ENCODE results near the gene HCN4. TPM values are rescaled to one million over a fixed set of nuclear protein-coding genes. Genes with fewer than 3 reads are reported as not detected.

The HCN4 gene
- total RNA-seq, 1 donor: under 0.01 TPM

DNA sequence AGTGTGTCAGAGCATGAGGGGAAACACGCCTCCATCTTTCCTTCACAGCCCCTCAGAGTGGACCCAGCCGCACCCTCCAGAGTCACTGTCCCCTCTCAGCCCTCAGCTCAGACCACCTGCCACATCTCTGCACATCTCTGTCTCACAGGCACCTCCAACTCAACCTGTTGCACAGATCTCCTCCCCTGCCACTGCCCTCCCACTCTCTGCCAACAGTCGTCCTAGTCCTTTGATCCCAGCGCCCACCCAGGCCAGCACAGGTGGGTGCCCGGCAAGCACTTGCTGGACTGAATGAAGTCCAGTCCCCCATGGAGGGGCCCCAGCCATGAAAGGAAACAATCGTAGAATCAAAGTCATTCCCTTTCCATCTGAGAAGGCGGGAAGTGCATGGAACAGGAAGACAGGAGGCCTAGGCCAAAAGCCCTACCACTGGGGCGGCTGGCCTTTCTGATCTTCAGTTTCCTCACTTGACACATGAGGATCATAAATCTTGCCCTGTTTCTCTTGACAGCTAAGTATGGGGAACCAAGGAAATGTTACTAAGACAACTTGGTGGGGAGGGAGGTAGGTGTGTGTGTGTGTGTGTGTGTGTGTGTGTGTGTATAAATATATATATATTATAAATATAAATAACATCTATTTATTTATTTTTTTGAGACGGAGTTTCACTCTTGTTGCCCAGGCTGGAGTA is 28.1 kb downstream of the HCN4 start:
- Histone ChIP-seq H3K4me1 (ENCODE audit: insufficient read depth, low read length) (no peaks in the 10 kb centered on the region), H3K9me3 (ENCODE audit: low read depth, low read length) (no peaks in the 10 kb centered on the region), H3K4me3 (ENCODE audit: low read length) (no peak overlapping the region), H3K27me3 (ENCODE audit: insufficient read depth, low read length) (no peaks in the 10 kb centered on the region)

DNA sequence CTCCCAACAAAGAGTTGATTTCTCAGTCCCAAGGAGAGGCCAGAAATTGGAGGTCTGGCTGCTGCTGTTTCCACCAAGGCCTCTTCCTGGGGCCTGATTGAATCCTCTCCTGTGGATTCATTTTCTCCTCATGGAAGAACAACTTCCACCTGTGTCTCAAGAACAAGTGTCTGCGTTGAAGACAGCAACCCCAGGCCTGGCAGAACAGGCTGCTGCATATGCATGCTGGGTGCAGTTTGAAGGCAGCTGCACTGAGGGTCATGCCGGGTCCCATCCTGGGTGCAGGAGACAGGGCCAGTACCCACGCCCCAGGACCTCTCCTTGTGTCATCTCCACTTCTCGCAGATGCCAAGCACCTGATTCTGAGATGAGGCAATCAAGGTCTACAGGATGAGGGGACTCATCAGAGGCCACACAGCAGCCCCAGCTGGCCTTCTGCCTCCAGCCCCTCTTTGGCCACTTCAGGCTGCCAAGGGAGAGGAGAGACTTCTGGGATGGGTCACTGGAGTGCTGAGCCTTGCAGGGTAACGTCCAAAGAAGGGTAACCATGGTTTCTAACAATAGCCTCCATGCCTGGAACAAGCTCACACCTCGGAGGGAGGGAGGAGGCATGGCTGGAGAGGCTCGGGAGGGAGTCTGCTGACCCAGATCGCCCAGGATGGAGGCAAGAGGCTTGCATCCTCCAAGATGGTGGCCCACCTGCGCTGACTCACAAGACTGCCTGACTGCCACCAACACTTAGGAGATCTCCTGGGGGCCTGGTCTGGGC is 30.0 kb downstream of the HCN4 start:
- H3K9me3 ChIP-seq (ENCODE audit: low read depth, low read length): no peaks in the 10 kb centered on the region
- H3K4me3 ChIP-seq (ENCODE audit: low read length): no peak overlapping the region

DNA sequence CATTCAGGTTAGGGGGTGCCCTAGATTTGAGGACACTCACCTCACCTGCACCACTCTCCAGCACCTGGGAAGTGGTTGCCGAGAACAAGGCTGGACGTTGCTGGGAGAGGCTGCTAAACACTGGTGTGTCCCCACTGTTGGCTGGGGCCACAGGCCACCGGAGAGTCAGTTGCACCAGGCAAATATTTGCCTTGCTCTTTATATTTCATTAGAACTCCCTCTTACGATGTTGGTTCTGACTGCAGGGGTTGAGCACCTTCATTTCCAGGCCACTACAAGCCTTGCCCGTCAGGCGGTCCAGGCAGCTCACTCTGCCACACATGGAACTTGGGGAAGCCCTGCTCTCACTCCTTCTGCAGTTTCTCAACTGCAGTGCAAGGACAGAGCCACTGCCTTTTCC is 30.7 kb downstream of the HCN4 start:
- no peaks in the 10 kb centered on the region for H3K4me1 ChIP-seq (ENCODE audit: insufficient read depth, low read length)
- no peaks in the 10 kb centered on the region for H3K9me3 ChIP-seq (ENCODE audit: low read depth, low read length)
- no peak overlapping the region for H3K4me3 ChIP-seq (ENCODE audit: low read length)
- H3K27me3 ChIP-seq (ENCODE audit: insufficient read depth, low read length): no peaks in the 10 kb centered on the region

More for the DNA sequence above, 30.0 kb downstream of the HCN4 start:
- no peaks in the 10 kb centered on the region for H3K4me1 ChIP-seq (ENCODE audit: insufficient read depth, low read length)
- H3K27me3 ChIP-seq (ENCODE audit: insufficient read depth, low read length): no peaks in the 10 kb centered on the region

DNA sequence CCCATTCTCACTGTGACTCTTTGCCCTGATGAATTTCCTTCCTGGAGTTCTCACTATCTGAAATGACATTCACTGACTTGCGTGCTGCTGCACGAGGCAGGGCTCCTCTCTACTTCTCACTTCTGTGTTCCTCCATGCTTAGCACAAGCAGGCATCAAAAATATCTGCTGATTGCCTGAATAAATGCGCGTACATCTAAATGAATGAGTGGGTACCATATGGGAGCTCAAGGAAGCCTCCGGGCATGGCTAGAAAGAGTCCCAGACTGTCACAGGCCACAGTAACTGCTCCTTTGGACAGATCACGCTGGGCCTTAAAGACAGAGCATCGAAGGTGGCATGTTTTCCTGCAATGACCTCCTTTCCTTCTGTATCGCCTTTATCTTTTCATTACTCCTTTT is 31.6 kb downstream of the HCN4 start:
- Histone ChIP-seq H3K4me3 (ENCODE audit: low read length) (no peak overlapping the region), H3K27me3 (ENCODE audit: insufficient read depth, low read length) (no peaks in the 10 kb centered on the region), H3K4me1 (ENCODE audit: insufficient read depth, low read length) (no peaks in the 10 kb centered on the region), H3K9me3 (ENCODE audit: low read depth, low read length) (no peaks in the 10 kb centered on the region)

DNA sequence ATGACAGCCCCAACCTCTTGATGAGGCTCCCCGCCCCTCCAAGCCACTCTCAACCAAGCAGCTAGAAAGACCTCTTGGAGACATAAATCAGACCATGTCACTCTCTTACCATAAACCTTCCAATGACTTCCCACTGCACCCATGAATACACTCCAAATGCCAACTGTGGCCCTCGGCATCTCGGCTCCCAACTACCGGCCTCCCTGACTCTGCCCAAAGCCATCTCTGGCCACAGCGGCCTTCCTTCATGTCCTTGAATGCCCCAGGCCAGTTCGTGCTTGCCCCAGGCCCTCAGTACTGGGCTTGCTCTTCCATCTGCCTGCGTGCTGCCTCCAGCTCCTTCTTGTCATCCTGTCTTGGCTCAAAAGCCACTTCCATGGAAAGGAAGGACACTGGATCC is 32.0 kb downstream of the HCN4 start:
- Histone ChIP-seq H3K4me3 (ENCODE audit: low read length) (no peak overlapping the region), H3K9me3 (ENCODE audit: low read depth, low read length) (no peaks in the 10 kb centered on the region), H3K27me3 (ENCODE audit: insufficient read depth, low read length) (no peaks in the 10 kb centered on the region), H3K4me1 (ENCODE audit: insufficient read depth, low read length) (no peaks in the 10 kb centered on the region)

DNA sequence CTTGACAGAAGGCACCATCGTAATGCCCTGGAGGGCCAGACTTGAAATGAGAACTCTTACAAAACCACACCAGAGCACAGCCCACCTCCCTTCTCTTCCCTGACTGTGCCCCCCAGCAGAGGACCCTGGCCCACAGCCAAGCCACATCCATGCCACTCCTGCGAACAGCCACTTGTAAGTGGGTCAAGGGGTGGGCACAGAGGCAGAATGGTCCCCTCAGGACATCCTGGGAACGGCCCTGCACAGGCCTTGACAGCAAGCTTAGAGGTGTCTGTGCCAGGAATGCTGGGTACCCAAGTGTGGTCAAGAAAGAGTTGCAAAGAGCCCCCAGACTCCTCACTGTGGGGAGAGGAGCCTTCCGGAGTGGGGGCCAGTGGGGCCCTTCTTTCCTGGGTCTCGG is 33.3 kb downstream of the HCN4 start:
- H3K4me3 ChIP-seq (ENCODE audit: low read length): no peak overlapping the region
- no peaks in the 10 kb centered on the region for H3K4me1 ChIP-seq (ENCODE audit: insufficient read depth, low read length)
- no peaks in the 10 kb centered on the region for H3K9me3 ChIP-seq (ENCODE audit: low read depth, low read length)
- no peaks in the 10 kb centered on the region for H3K27me3 ChIP-seq (ENCODE audit: insufficient read depth, low read length)

DNA sequence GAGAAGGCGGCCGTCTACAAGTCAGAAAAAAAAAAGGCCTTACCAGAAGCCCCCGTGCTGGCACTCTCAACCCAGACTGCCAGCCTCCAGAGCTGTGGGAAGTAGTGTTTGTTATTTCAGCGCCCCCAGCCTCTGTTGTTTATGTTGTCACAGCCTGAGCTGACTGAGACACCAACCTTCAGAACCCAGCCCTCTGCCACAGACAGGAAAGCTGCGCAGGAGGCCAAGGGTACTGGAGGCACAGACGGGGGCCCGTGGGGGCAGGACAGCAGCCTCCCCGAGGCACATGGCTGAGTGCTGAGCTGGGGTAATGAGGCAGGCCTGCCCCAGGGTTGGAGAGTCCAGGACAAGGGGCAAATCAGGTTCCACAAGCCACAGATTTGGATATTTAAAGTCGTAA is 33.7 kb downstream of the HCN4 start:
- Histone ChIP-seq H3K4me3 (ENCODE audit: low read length) (no peak overlapping the region), H3K27me3 (ENCODE audit: insufficient read depth, low read length) (no peaks in the 10 kb centered on the region), H3K4me1 (ENCODE audit: insufficient read depth, low read length) (no peaks in the 10 kb centered on the region), H3K9me3 (ENCODE audit: low read depth, low read length) (no peaks in the 10 kb centered on the region)

DNA sequence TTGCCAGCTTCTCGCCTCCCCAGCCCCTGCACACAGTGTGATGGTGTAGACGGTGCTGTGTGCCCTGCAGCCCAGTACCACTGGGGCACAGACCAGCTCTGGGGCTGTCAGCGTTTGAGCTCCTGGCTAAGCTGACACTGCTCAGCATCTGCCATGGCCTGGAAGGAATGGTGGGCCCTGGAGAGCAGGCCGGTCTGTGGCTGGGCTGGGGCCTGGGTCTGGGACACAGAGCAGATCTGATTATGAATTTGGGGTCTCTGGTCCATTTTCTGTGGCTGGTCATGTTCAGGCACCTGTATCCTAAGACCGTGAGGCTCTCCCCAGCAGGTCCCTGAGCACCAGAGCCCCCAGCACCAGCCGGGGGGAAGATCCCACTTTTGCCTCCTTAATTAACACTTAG is 34.7 kb downstream of the HCN4 start:
- Histone ChIP-seq H3K9me3 (ENCODE audit: low read depth, low read length) (no peaks in the 10 kb centered on the region), H3K4me1 (ENCODE audit: insufficient read depth, low read length) (no peaks in the 10 kb centered on the region), H3K27me3 (ENCODE audit: insufficient read depth, low read length) (no peaks in the 10 kb centered on the region), H3K4me3 (ENCODE audit: low read length) (no peak overlapping the region)

DNA sequence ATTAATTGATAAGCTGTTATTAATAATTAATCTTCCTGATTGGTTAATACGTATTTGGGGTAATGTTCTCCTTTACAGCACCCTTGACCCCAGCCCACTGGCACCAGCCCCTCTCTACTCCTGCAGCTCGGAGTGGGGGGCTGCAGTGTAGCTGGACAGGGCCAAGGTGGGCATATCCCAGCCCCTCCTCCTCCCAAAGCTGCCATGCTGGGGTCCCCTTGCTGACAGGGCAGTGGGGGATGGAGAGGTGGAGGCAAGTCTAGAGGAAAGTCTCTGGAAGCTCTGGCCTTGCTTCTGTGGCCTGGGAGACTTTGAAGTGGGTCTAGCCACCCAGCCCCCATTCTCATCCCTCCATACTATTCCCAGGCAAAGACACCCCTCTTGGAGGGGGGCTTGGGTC is 35.8 kb downstream of the HCN4 start:
- Histone ChIP-seq H3K4me1 (ENCODE audit: insufficient read depth, low read length) (no peaks in the 10 kb centered on the region), H3K9me3 (ENCODE audit: low read depth, low read length) (no peaks in the 10 kb centered on the region), H3K27me3 (ENCODE audit: insufficient read depth, low read length) (no peaks in the 10 kb centered on the region), H3K4me3 (ENCODE audit: low read length) (no peak overlapping the region)

DNA sequence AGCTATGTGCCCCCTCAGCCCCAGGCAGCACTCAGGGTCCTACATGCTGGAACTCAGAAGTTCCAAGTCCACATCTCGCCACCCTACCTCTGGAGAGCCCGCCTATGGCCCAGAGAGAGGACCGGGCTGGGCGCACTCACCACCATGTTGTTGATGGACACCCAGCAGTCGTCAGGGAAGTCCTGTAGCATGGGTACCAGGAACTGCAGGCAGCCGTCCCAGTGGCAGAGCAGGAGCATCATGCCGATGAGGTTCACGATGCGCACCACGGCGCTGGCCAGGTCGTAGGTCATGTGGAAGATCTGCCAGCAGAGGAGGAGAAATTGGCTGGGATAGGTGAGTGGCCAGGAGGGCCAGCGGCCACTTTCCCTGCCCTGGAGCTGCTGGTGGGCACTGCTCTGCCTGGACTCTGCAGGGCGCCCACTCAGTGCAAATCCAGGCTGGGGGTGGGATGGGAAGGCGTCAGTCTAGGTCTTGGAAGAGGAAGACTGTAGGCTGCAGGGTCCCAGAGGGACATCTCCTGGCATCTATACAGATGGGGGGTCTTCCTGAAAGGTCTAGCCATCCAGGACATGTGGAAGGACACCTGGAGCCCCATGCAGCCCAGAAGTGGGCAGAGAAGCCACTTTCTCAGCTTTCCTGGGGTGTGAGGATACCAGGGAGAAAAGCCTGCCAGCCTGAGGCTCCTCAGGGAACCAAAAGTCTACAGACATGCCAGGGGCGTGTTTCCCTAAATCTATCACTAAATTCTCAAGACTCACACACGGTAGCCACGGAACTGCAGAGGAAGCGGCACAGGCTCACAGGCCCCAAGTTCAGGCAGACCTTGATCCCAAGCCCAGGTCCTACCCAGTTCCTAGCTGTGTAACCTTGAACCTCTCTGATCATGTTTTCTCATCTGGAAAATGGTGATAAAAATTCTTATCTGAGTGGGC is 36.5 kb downstream of the HCN4 start:
- H3K4me1 ChIP-seq (ENCODE audit: insufficient read depth, low read length): no peaks in the 10 kb centered on the region
- H3K4me3 ChIP-seq (ENCODE audit: low read length): no peak overlapping the region
- no peaks in the 10 kb centered on the region for H3K9me3 ChIP-seq (ENCODE audit: low read depth, low read length)
- no peaks in the 10 kb centered on the region for H3K27me3 ChIP-seq (ENCODE audit: insufficient read depth, low read length)

DNA sequence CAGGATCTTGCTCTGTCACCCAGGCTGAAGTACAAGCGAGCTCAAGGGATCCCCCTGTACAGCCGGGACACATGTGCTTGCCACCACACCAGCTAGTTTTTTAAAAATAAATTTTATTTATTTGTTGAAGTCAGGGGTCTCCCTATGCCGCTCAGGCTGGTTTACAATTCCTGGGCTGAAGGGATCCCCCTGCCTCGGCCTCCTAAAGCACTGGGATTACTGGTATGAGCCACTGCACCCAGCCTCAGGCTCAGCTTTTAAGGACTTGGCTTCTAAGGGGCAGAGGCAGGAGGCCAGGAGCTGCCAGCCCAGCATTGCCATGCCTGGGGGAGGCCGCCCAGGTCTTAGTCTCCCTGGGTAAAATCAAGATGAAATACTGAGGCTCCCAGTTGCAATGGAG is 37.3 kb downstream of the HCN4 start:
- Histone ChIP-seq H3K4me3 (ENCODE audit: low read length) (no peak overlapping the region), H3K9me3 (ENCODE audit: low read depth, low read length) (no peaks in the 10 kb centered on the region)

DNA sequence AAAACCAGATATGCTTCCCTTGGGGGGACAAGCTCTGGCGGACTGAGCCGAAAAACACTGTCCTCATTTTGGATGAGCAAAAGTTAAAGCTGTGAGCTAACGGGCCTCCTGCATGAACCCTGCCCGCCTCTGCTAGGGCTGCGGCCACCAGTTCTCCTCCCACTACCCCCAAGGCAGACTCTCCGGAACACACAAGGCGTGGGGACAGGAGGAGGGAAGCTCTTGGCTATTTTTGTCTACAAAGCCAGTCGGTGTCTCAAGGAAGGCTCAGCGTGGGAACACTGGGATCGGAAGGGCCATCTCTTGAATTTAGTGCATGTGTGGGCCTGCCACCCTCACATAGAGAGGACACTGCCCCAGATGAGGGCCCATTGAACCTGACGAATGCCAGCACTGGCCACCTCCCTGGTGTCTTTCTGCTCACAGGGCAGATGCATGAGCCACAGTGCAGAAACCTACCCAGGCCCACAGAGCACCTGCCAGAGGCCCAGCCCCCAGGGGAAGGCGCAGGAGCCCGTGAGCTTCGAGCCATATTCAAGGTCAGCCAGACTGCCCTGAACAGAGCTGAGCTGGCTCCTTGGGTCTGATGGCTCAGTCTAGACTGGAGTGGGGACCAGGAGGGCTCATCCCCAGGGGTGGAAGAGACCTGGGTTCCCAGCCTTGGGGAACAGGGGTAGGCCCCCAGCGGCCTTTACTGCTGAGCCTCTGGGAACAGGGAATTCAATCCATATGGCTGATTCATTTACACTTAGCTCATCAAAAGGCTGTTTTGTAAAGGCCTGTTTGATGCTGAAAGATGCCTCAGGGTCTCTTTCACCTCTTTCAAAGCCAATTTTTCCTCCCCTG is 38.3 kb downstream of the HCN4 start:
- H3K4me3 ChIP-seq (ENCODE audit: low read length): no peak overlapping the region
- no peaks in the 10 kb centered on the region for H3K4me1 ChIP-seq (ENCODE audit: insufficient read depth, low read length)
- H3K27me3 ChIP-seq (ENCODE audit: insufficient read depth, low read length): no peaks in the 10 kb centered on the region
- no peaks in the 10 kb centered on the region for H3K9me3 ChIP-seq (ENCODE audit: low read depth, low read length)

More for the DNA sequence above, 37.3 kb downstream of the HCN4 start:
- Histone ChIP-seq H3K4me1 (ENCODE audit: insufficient read depth, low read length) (no peaks in the 10 kb centered on the region), H3K27me3 (ENCODE audit: insufficient read depth, low read length) (no peaks in the 10 kb centered on the region)

DNA sequence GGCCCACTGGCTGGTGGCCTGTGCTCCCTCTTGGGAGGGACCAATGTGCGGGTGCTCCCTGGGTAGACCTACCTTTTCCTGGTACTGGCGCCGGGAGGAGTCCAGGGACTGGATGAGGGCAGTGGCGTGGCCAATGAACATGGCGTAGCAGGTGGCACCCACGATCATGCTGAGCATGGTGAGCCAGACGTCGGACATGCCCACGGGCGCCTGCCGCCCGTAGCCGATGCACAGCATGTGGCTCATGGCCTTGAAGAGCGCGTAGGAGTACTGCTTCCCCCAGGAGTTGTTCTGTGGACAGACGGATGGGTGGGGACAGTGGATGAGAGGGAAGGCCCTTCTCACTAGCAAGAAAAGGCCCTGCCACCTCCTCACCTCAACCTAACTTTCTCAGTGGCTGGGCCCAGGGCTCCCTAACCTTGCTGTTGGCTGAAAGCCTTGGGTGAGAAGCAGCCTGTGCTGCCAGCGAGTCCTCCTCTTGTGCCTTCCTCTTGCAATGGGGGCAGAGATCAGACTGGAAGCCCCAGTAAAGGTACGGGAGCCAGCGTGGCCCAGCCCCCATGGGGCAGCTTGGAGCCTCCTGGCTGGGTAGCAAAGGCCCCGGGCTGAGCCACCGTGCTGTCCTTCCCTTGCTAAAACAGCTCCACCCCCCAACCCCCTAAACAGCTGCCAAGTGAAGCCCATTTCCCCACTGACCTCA is 39.1 kb downstream of the HCN4 start:
- Histone ChIP-seq H3K9me3 (ENCODE audit: low read depth, low read length) (no peaks in the 10 kb centered on the region), H3K27me3 (ENCODE audit: insufficient read depth, low read length) (no peaks in the 10 kb centered on the region), H3K4me1 (ENCODE audit: insufficient read depth, low read length) (no peaks in the 10 kb centered on the region), H3K4me3 (ENCODE audit: low read length) (no peak overlapping the region)

DNA sequence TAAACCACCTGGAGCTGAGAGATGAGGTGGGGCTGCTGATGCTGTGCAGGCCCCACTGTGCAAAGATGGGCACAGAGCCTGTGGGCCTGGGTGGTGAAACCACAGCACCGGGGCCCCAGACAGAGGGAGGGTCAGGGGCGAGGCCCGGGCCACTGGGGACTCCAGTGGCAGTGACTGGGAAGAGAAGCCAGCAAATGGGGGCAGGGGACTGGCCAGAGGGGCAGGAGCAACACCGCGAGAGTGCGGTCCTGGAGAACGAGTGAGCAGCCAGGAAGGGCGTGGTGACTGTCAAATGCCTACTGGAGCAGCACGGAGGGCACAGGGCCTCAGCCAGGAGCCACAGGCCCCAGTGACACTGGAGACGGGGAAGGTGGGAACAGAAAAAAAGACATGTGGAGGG is 39.8 kb downstream of the HCN4 start:
- Histone ChIP-seq H3K4me1 (ENCODE audit: insufficient read depth, low read length) (no peaks in the 10 kb centered on the region), H3K4me3 (ENCODE audit: low read length) (no peak overlapping the region), H3K27me3 (ENCODE audit: insufficient read depth, low read length) (no peaks in the 10 kb centered on the region), H3K9me3 (ENCODE audit: low read depth, low read length) (no peaks in the 10 kb centered on the region)

All from mononuclear cell (primary cell).